Cerebellar nuclear complex (tissue), 1 donor: ENCODE data around the gene MINDY3.

Experiments used
- DNase-seq, 2 experiments: peaks; one replicate each; lab custom pipeline; 2025; lab: John Stamatoyannopoulos, UW

The MINDY3 gene

DNA sequence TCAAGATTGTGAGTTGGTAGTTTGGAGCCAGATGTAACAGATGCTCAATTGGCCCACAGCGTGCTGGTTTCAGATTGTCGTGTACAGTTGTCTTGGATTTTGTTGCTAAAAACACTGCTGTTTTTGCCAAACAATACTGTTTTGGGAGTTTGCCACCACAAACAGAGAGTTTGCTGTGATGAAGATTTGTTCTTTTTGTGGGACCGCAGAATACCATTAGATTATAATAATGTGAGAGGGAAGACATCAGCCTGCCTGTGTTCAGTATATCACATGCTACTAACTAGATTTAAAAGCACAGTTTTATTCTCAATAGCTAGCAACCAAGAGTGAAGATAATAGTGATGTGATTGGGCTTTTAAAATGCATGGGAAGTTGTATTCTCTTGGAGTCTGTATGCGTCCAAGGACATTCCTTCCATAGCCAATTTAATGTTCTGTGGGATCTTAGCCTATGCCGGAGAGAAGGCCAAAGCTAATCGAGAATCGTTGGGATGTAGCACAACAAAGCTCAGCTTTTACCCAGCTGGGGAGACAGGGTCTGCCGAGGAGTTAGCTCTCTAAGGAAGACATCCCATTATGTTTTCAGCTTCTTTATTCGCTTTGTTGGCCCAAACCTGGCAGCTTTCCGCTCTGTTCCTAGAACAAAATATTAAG, 121.9 kb downstream of the MINDY3 start:
- no peak for DNase-seq

DNA sequence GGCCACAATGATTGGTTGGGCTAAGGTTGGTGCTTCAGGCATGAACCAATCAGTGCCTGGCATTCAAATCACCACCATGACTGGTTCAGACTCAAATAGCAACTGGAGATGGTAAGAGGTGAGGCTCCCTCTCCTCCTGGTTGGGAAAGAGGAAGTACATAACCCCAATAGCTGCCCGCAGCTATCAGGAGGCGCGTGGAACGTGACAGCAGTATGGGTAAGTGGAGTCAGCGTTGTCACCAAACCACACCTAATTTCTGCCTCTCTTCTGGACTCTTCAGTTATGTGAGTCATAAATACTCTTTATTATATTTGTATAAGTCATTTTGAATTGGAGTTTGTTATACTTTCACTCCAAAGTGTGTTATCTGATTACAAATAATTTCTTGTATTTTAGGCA, 122.7 kb downstream of the MINDY3 start:
- DNase-seq: no peak

DNA sequence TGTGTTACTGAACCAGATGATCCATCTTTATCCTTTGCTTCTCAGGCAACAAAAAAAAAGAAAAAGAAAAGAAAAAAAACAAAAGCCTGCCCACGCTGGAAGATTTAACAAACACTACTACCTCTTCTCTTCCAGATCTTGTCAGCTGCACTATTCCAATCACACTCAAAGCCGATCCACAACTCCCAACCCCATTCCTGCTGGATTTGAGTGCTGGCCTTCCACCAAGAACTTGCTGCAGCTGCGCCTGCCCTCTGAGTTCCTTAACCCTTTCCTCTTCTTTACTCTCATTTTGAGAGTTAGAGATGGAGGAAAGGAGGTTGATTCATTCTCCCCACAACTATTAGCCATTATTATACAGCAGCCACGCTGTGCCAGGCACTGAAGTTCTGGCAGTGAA, 124.5 kb downstream of the MINDY3 start:
- no peak for DNase-seq

DNA sequence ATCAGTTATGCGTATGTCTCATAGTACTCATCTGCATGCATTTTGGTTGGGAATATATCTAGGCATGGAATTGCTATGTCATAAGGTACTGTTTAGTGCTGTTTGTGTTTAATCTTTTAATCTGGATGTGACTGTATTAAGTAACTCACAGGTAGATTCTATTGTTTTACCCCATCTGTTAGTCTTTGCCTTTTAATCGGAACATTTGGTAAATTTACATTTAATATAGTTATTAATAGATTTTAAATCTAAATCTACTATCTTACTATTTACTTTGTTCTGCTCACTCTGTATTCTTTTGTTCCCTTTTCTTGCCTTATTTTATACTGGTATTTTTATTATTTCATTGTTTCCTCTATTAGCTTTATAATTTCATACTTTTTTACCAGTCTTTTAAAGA, 130.0 kb downstream of the MINDY3 start:
- no peak for DNase-seq

DNA sequence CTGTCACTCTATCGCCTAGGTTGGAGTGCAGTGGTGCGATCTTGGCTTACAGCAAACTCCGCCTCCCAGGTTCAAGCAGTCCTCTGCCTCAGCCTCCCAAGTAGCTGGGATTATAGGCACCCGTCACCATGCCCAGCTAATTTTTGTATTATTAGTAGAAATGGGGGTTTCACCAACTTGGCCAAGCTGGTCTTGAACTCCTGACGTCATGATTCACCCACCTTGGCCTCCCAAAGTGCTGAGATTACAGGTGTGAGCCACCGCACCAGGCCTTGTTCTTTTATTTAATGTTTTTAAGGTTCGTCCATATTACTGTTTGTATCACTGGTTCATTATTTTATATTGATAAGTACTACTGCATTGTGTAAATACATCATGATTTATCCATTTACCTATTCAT, 130.4 kb downstream of the MINDY3 start:
- no peak for DNase-seq
